ENCODE results near the gene STEAP4.

The STEAP4 gene

GRCh38 chr7:88306590-88307048 is at the start of gene STEAP4:
STEAP4 (minus strand) TSS chr7:88306894; CDS start chr7:88284269, 22,625 bp downstream.
- peak; percentile 33 for DNase-seq (ENCODE audit: low read depth)
- no peak for TF ChIP-seq CTCF (IDR thresholded peaks at IDR 0.05; ENCODE audit: low read depth, low read length, missing control alignments)
- peak within 1 kb of the TSS; percentile 25 for H3K4me3 ChIP-seq (ENCODE audit: low read depth, low read length)
- in situ Hi-C loops (cut with HindIII; ENCODE audit: low sequenced_read_pairs): no loop called here

- in situ Hi-C loops (cut with HindIII; ENCODE audit: low sequenced_read_pairs): no loop called here
- no peak for DNase-seq (ENCODE audit: low read depth)
- H3K4me3 ChIP-seq (ENCODE audit: low read depth, low read length): no peak overlapping the region
- no peak for TF ChIP-seq CTCF (IDR thresholded peaks at IDR 0.05; ENCODE audit: low read depth, low read length, missing control alignments)
These were observed 48.3 kb upstream of the STEAP4 start for GRCh38 chr7:88355011-88355410.

GRCh38 chr7:88350118-88350517 is 43.4 kb upstream of the STEAP4 start:
- no peak for TF ChIP-seq CTCF (IDR thresholded peaks at IDR 0.05; ENCODE audit: low read depth, low read length, missing control alignments)
- H3K4me3 ChIP-seq (ENCODE audit: low read depth, low read length): no peak overlapping the region
- in situ Hi-C loops (cut with HindIII; ENCODE audit: low sequenced_read_pairs): no loop called here
- DNase-seq (ENCODE audit: low read depth): no peak

GRCh38 chr7:88347517-88347916 is 40.8 kb upstream of the STEAP4 start:
- no peak for DNase-seq (ENCODE audit: low read depth)
- in situ Hi-C loops (cut with HindIII; ENCODE audit: low sequenced_read_pairs): no loop called here
- no peak for TF ChIP-seq CTCF (IDR thresholded peaks at IDR 0.05; ENCODE audit: low read depth, low read length, missing control alignments)
- H3K4me3 ChIP-seq (ENCODE audit: low read depth, low read length): no peak overlapping the region

GRCh38 chr7:88347090-88347489 is 40.4 kb upstream of the STEAP4 start:
- in situ Hi-C loops (cut with HindIII; ENCODE audit: low sequenced_read_pairs): no loop called here
- H3K4me3 ChIP-seq (ENCODE audit: low read depth, low read length): no peak overlapping the region
- no peak for TF ChIP-seq CTCF (IDR thresholded peaks at IDR 0.05; ENCODE audit: low read depth, low read length, missing control alignments)
- no peak for DNase-seq (ENCODE audit: low read depth)

GRCh38 chr7:88346357-88346756 is 39.7 kb upstream of the STEAP4 start:
- no peak for TF ChIP-seq CTCF (IDR thresholded peaks at IDR 0.05; ENCODE audit: low read depth, low read length, missing control alignments)
- in situ Hi-C loops (cut with HindIII; ENCODE audit: low sequenced_read_pairs): no loop called here
- DNase-seq (ENCODE audit: low read depth): no peak

More at GRCh38 chr7:88346357-88346756, 39.7 kb upstream of the STEAP4 start:
- H3K4me3 ChIP-seq (ENCODE audit: low read depth, low read length): no peak overlapping the region
